GM21717 (cell line): ENCODE measurements around the gene ESPL1.

Experiments
- ATAC-seq: cut with Tn5 transposase; IDR thresholded peaks from one replicate; pipeline ENCODE4 v1.9.1; 2021; ENCODE audit warnings: mild to moderate bottlenecking, moderate library complexity; ENCODE audit not compliant: unreplicated experiment

Gene ESPL1

GRCh38 chr12:53333845-53334244 is 65.7 kb downstream of the ESPL1 start:
- ATAC-seq, result no peak

GRCh38 chr12:53334822-53335221 is 66.7 kb downstream of the ESPL1 start:
- ATAC-seq, result no peak

- ATAC-seq, result no peak
Observed at GRCh38 chr12:53336181-53336681, 68.1 kb downstream of the ESPL1 start, which contains the start of gene SP7. Gene SP7 (minus strand): TSS chr12:53336354. CDS start chr12:53335646, 708 bp downstream.

- ATAC-seq, result no peak
Observed at GRCh38 chr12:53338017-53338416, 69.9 kb downstream of the ESPL1 start.

GRCh38 chr12:53338916-53339315 is 70.8 kb downstream of the ESPL1 start:
- no peak for ATAC-seq

- no peak for ATAC-seq
Observed at GRCh38 chr12:53340398-53340797, 72.3 kb downstream of the ESPL1 start.
